Measurements from ENCODE around the gene SLC25A11. TPM values are rescaled to one million over a fixed set of nuclear protein-coding genes. Genes with fewer than 3 reads are reported as not detected.

SLC25A11 gene
- total RNA-seq, 1 donor from 2014 or later, result 36.8 TPM

- Histone ChIP-seq H3K27me3 (ENCODE audit: insufficient read depth, low read length) (no peaks in the 10 kb centered on the region), H3K9me3 (ENCODE audit: insufficient read depth, low read depth, low read length) (no peaks in the 10 kb centered on the region), H3K4me2 (ENCODE audit: low read length) (peak overlapping the region; percentile 99), H3K4me3 (ENCODE audit: insufficient read depth, low read depth, low read length) (peak overlapping the region; percentile 80), H3K27ac (ENCODE audit: low read depth, low read length) (peak overlapping the region; percentile 90), H3K4me1 (ENCODE audit: insufficient read depth, low read length) (peaks cover 45% of the 10 kb centered on the region), H4K20me1 (ENCODE audit: insufficient read depth, low read length) (peaks cover 45% of the 10 kb centered on the region), H3K36me3 (ENCODE audit: insufficient read depth, low read length) (peaks cover 22% of the 10 kb centered on the region), H3K79me2 (ENCODE audit: insufficient read depth, low read length) (peaks cover 44% of the 10 kb centered on the region), H2AFZ (ENCODE audit: low read depth, low read length) (peak overlapping the region; percentile 57), H3K9ac (ENCODE audit: low read length) (peak overlapping the region; percentile 93)
- H3K27me3 Mint-ChIP-seq (ENCODE audit: low read depth, unreplicated experiment), result no peaks in the 10 kb centered on the region
- peaks cover 22% of the 10 kb centered on the region for H3K36me3 Mint-ChIP-seq (ENCODE audit: low read depth, unreplicated experiment)
- TF ChIP-seq CTCF (IDR thresholded peaks at IDR 0.05; ENCODE audit: insufficient read depth, low read depth, low read length), result no peak
- TF ChIP-seq EZH2 (IDR thresholded peaks at IDR 0.05; ENCODE audit: insufficient read depth, low read length), result no peak
- FAIRE-seq (no peak), DNase-seq (ENCODE audit: low read depth) (peak; percentile 73)
- H3K9me3 Mint-ChIP-seq (ENCODE audit: unreplicated experiment), result no peaks in the 10 kb centered on the region
- peaks cover 40% of the 10 kb centered on the region for H3K4me1 Mint-ChIP-seq (ENCODE audit: low read depth, unreplicated experiment)
- H3K4me3 Mint-ChIP-seq (ENCODE audit: unreplicated experiment), result peak overlapping the region; percentile 93
- peak overlapping the region; percentile 97 for H3K27ac Mint-ChIP-seq (ENCODE audit: unreplicated experiment)
Measured at GRCh38 chr17:4948931-4949320, 9.1 kb upstream of the SLC25A11 start.

- Histone ChIP-seq H3K27ac (ENCODE audit: low read depth, low read length) (peak within 1 kb of the TSS; percentile 90), H3K27me3 (ENCODE audit: insufficient read depth, low read length) (no peaks in the 10 kb centered on the region), H3K4me2 (ENCODE audit: low read length) (peak within 1 kb of the TSS; percentile 99), H4K20me1 (ENCODE audit: insufficient read depth, low read length) (peaks cover 47% of the 10 kb centered on the region), H3K36me3 (ENCODE audit: insufficient read depth, low read length) (peaks cover 26% of the 10 kb centered on the region), H3K9ac (ENCODE audit: low read length) (peak within 1 kb of the TSS; percentile 93), H2AFZ (ENCODE audit: low read depth, low read length) (peak within 1 kb of the TSS; percentile 57), H3K4me3 (ENCODE audit: insufficient read depth, low read depth, low read length) (peak within 1 kb of the TSS; percentile 80), H3K79me2 (ENCODE audit: insufficient read depth, low read length) (peaks cover 50% of the 10 kb centered on the region), H3K4me1 (ENCODE audit: insufficient read depth, low read length) (peaks cover 39% of the 10 kb centered on the region), H3K9me3 (ENCODE audit: insufficient read depth, low read depth, low read length) (no peaks in the 10 kb centered on the region)
- DNase-seq (ENCODE audit: low read depth) (peak; percentile 78), FAIRE-seq (no peak)
- Mint-ChIP-seq H3K9me3 (ENCODE audit: unreplicated experiment) (no peaks in the 10 kb centered on the region), H3K36me3 (ENCODE audit: low read depth, unreplicated experiment) (peaks cover 22% of the 10 kb centered on the region), H3K27me3 (ENCODE audit: low read depth, unreplicated experiment) (no peaks in the 10 kb centered on the region), H3K27ac (ENCODE audit: unreplicated experiment) (peak within 1 kb of the TSS; percentile 97), H3K4me1 (ENCODE audit: low read depth, unreplicated experiment) (peaks cover 36% of the 10 kb centered on the region), H3K4me3 (ENCODE audit: unreplicated experiment) (peak within 1 kb of the TSS; percentile 98)
- no peak for TF ChIP-seq CTCF (IDR thresholded peaks at IDR 0.05; ENCODE audit: insufficient read depth, low read depth, low read length)
- no peak for TF ChIP-seq EZH2 (IDR thresholded peaks at IDR 0.05; ENCODE audit: insufficient read depth, low read length)
Measured at GRCh38 chr17:4948166-4948930, 8.5 kb upstream of the SLC25A11 start, which contains the start of gene PFN1. PFN1 (minus strand) TSS chr17:4948530; CDS start chr17:4948394, 136 bp downstream.

Data from astrocyte (in vitro differentiated cells and primary cell).